Measurements from ENCODE around the gene FGF2.

Gene FGF2

GRCh38 chr4:122946142-122946541 lies 119.5 kb downstream of the FGF2 start:
- no peak for DNase-seq

Measured in NCI-H345 (cell line).